OCI-LY7 (cell line): ENCODE results near the gene NUTF2. TPM values are rescaled to one million over a fixed set of nuclear protein-coding genes. Genes with fewer than 3 reads are reported as not detected.

Experiments
- BruUV-seq: library from RNA; stranded (reverse); fragments of 400-500 nt; replicated peaks from 2 replicates; lab custom pipeline; 2021; lab: Mats Ljungman, UMichigan
- CTCF ChIA-PET: fragments of 300-600 bp; sonication (Branson Sonifier 250); formaldehyde crosslinking; loops from one replicate; lab custom pipeline; 2022; ENCODE audit warnings: antibody characterized with exemption; ENCODE audit not compliant: unreplicated experiment; lab: Charles Lee
- POLR2A ChIA-PET: fragments of 300-600 bp; sonication (Branson Sonifier 250); formaldehyde crosslinking; loops from one replicate; lab custom pipeline; 2022; ENCODE audit warnings: antibody characterized with exemption; lab: Charles Lee
- DNase-seq: peaks from one replicate; pipeline ENCODE4 v3.0.0-alpha.2; 2015; ENCODE audit warnings: low spot score
- H2AFZ ChIP-seq: fragments of 200-600 bp; sonication (generic), shearing (Covaris generic); 2 replicates; pipeline ENCODE4 v1.6.1; 2014; ENCODE audit warnings: mild to moderate bottlenecking, antibody characterized with exemption, low read length, moderate library complexity
- H3K27ac ChIP-seq: fragments of 200-600 bp; sonication (generic); 2 replicates; pipeline ENCODE4 v1.5.1; 2014; ENCODE audit warnings: mixed run types, low read depth, mild to moderate bottlenecking, moderate library complexity, low read length, inconsistent platforms; ENCODE audit not compliant: poor library complexity, severe bottlenecking
- H3K36me3 ChIP-seq: fragments of 200-600 bp; sonication (generic); 2 replicates; pipeline ENCODE4 v1.6.1; 2014; ENCODE audit warnings: mild to moderate bottlenecking, antibody characterized with exemption, low read length, moderate library complexity, mixed read lengths; ENCODE audit not compliant: insufficient read depth
- H3K4me1 ChIP-seq: fragments of 200-600 bp; sonication (generic); 2 replicates; pipeline ENCODE4 v1.5.1; 2014; ENCODE audit warnings: mild to moderate bottlenecking, low read length; ENCODE audit not compliant: insufficient read depth, poor library complexity, severe bottlenecking
- H3K4me2 ChIP-seq: fragments of 200-600 bp; sonication (generic); 2 replicates; pipeline ENCODE4 v1.6.1; 2014; ENCODE audit warnings: mild to moderate bottlenecking, low read length
- H3K4me3 ChIP-seq: fragments of 200-600 bp; sonication (generic); 2 replicates; pipeline ENCODE4 v1.5.1; 2014; ENCODE audit warnings: mild to moderate bottlenecking, low read depth, low read length; ENCODE audit not compliant: poor library complexity, severe bottlenecking
- H3K79me2 ChIP-seq: fragments of 200-600 bp; sonication (generic); 2 replicates; pipeline ENCODE4 v1.6.1; 2016; ENCODE audit warnings: low read depth, mild to moderate bottlenecking, low read length, moderate library complexity, mixed read lengths; ENCODE audit not compliant: insufficient read depth
- H3K9me2 ChIP-seq: fragments of 200-600 bp; sonication (generic); 2 replicates; pipeline ENCODE4 v1.6.1; 2016; ENCODE audit warnings: mild to moderate bottlenecking, low read length, mixed read lengths; ENCODE audit not compliant: insufficient read depth
- H3K9me3 ChIP-seq: fragments of 200-600 bp; sonication (generic); 2 replicates; pipeline ENCODE4 v1.6.1; 2014; ENCODE audit warnings: mild to moderate bottlenecking, mixed run types, low read length, mixed read lengths
- H4K20me1 ChIP-seq: fragments of 200-600 bp; sonication (generic); 2 replicates; pipeline ENCODE4 v1.6.1; 2014; ENCODE audit warnings: mild to moderate bottlenecking, antibody characterized with exemption, low read length, moderate library complexity, mixed read lengths; ENCODE audit not compliant: insufficient read depth
- CTCF ChIP-seq: fragments of 200-600 bp; sonication (generic); conservative IDR thresholded peaks from 2 replicates; pipeline ENCODE4 v1.5.1; 2014; ENCODE audit warnings: mild to moderate bottlenecking, antibody characterized with exemption, low read length, moderate library complexity, mixed read lengths
- EZH2phosphoT487 ChIP-seq: fragments of 200-600 bp; sonication (generic); IDR thresholded peaks from 2 replicates; pipeline ENCODE4 v1.6.1; 2018; ENCODE audit warnings: low read depth, borderline replicate concordance, mild to moderate bottlenecking, mixed run types, antibody characterized with exemption, low read length, moderate library complexity, mixed read lengths
- intact Hi-C: fragments of 100-400 bp; cut with micrococcal nuclease; formaldehyde crosslinking; loops from one replicate; pipeline ENCODE4 v1.10.0; 2022; ENCODE audit not compliant: unreplicated experiment
- total RNA-seq, 2 experiments: library from RNA; depleted of rRNA in 1 of 2; stranded (reverse); fragments of >200 nt in 1 of 2; shearing (Covaris generic) in 1 of 2; gene quantifications; 2 replicates each; pipeline ENCODE4 v1.2.3, GENCODE V29; 2014 to 2022

The NUTF2 gene
- total RNA-seq, 2 experiments from 2014 or later: 143 to 187 TPM

DNA sequence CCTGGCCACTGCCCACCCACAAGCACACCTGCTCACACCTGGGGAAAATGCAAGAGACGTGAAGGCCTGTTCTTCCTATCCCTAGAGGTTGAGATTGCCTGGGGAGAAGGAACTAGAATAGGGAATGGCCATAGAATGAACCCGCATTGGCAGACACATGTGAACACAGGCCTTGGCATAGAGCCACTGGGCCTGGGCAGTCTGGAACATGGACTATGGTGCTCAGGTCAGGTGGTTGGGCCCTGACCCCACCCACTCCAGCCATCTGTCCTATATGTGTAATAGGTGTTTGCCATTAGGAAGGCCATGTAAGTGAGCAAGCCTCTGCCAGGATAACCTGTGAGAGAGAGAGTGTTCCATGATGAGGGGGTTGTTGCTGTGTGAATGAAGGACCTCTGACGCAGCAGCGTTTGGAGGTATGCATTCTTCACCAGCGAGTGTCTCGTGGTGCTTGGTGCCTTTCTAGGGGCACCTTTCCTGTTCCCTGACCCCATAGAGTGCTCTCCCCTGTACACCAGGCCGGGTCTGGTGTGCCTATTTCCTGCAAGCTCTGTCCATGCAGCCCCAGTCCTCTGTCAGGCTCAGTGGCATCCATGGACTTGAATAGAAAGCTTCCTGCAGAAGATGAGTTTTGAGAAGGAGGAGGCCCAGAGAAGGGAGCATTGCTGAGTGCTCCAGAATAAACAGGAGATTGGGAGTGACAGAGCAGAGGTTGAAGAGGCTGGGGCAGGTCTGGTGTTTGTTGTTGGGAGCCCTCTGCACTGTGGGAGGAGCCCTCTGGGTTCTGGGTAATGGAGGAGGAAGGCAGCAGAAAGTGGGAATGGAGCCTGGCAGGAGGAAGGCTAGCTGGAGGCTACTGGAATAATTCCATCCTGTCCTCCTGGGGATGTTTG lies 69.3 kb downstream of the NUTF2 start:
- no peak for TF ChIP-seq CTCF
- no peak for TF ChIP-seq EZH2phosphoT487
- no peaks in the 10 kb centered on the region for H3K9me3 ChIP-seq
- H3K4me2 ChIP-seq: no peak overlapping the region
- H3K9me2 ChIP-seq: no peaks in the 10 kb centered on the region
- no peak overlapping the region for H3K4me3 ChIP-seq
- no peaks in the 10 kb centered on the region for H3K79me2 ChIP-seq
- CTCF ChIA-PET: no interaction called here
- intact Hi-C loops: no loop called here
- POLR2A ChIA-PET: interaction anchor here (0.6 kb wide), 1 partner anchor 20 kb away, joined by 3 read pairs; no protein-coding TSS in a partner anchor
- H4K20me1 ChIP-seq: no peaks in the 10 kb centered on the region
- H3K27ac ChIP-seq: no peak overlapping the region
- DNase-seq: no peak
- no peak overlapping the region for H2AFZ ChIP-seq
- no TSS peak for BruUV-seq
- H3K36me3 ChIP-seq: peaks cover 5% of the 10 kb centered on the region; the same call in 1 of the 2 replicates
- no peaks in the 10 kb centered on the region for H3K4me1 ChIP-seq

GRCh38 chr16:67917140-67917851 lies 70.6 kb downstream of the NUTF2 start:
- Histone ChIP-seq H3K4me1 (no peaks in the 10 kb centered on the region), H3K9me3 (no peaks in the 10 kb centered on the region), H3K4me2 (no peak overlapping the region), H3K79me2 (no peaks in the 10 kb centered on the region), H2AFZ (no peak overlapping the region), H3K36me3 (peaks cover 5% of the 10 kb centered on the region; the same call in 1 of the 2 replicates), H3K4me3 (no peak overlapping the region), H4K20me1 (no peaks in the 10 kb centered on the region; the same call in 1 of the 2 replicates), H3K27ac (no peak overlapping the region), H3K9me2 (no peaks in the 10 kb centered on the region)
- POLR2A ChIA-PET: no interaction called here
- CTCF ChIA-PET: no interaction called here
- DNase-seq: no peak
- no TSS peak for BruUV-seq
- TF ChIP-seq EZH2phosphoT487: no peak
- TF ChIP-seq CTCF: no peak
- intact Hi-C loops: no loop called here
